ENCODE measurements around the gene STAG1. TPM values are rescaled to one million over a fixed set of nuclear protein-coding genes. Genes with fewer than 3 reads are reported as not detected.

Gene STAG1
- total and polyA plus RNA-seq, 2 of the 13 experiments (the other 11 are each of a cell fraction or from before 2014, with no cell fraction given), result 6.2 to 25.9 TPM

GRCh38 chr3:136498919-136499447 lies 253.2 kb downstream of the STAG1 start (continued):
- TF ChIP-seq E2F2 (CRISPR knock-in tag; IDR thresholded peaks at IDR 0.05; ENCODE audit: borderline replicate concordance), result no peak
- TF ChIP-seq GATAD2A (CRISPR knock-in tag; IDR thresholded peaks at IDR 0.05), result peak; percentile 97
- peak; percentile 70 for TF ChIP-seq THAP11 (CRISPR knock-in tag; IDR thresholded peaks at IDR 0.05)
- peak; percentile 73 for TF ChIP-seq ZSCAN29 (CRISPR knock-in tag; conservative IDR thresholded peaks at IDR 0.05)
- peak; percentile 53; the same call in 1 of the 2 replicates for TF ChIP-seq MAX (IDR thresholded peaks at IDR 0.05)
- TF ChIP-seq ZNF124 (CRISPR knock-in tag; IDR thresholded peaks at IDR 0.05), result no peak
- peak; percentile 84 for TF ChIP-seq ZNF350 (CRISPR knock-in tag; IDR thresholded peaks at IDR 0.05; ENCODE audit: borderline replicate concordance, low read depth)
- TF ChIP-seq KMT2A (CRISPR knock-in tag; IDR thresholded peaks at IDR 0.05), result peak; percentile 69; the same call in 1 of the 2 replicates
- no peak for TF ChIP-seq USF2 (IDR thresholded peaks at IDR 0.05; ENCODE audit: low read depth, low read length)
- no peak for TF ChIP-seq USF2 (CRISPR knock-in tag; IDR thresholded peaks at IDR 0.05; ENCODE audit: borderline replicate concordance)
- TF ChIP-seq ZNF878 (CRISPR knock-in tag; IDR thresholded peaks at IDR 0.05), result peak; percentile 47; the same call in 1 of the 2 replicates
- TF ChIP-seq ZNF792 (CRISPR knock-in tag; IDR thresholded peaks at IDR 0.05), result peak; percentile 76; the same call in 1 of the 2 replicates
- TF ChIP-seq AHDC1 (CRISPR knock-in tag; IDR thresholded peaks at IDR 0.05; ENCODE audit: borderline replicate concordance), result peak; percentile 96
- peak; percentile 98 for TF ChIP-seq FOXO1 (CRISPR knock-in tag; IDR thresholded peaks at IDR 0.05)
- peak; percentile 99 for TF ChIP-seq RCOR2 (CRISPR knock-in tag; IDR thresholded peaks at IDR 0.05)
- TF ChIP-seq ZSCAN5A (CRISPR knock-in tag; IDR thresholded peaks at IDR 0.05; ENCODE audit: borderline replicate concordance), result peak; percentile 84; the same call in 1 of the 2 replicates
- TF ChIP-seq ZBTB33 (CRISPR knock-in tag; IDR thresholded peaks at IDR 0.05), result peak; percentile 88

Measured in HepG2 (cell line).